HG03571 (cell line): ENCODE data around the gene EPHA2.

ENCODE experiments used
- ATAC-seq: cut with Tn5 transposase; IDR thresholded peaks from one replicate; pipeline ENCODE4 v1.9.1; 2021; ENCODE audit not compliant: unreplicated experiment

Gene EPHA2

GRCh38 chr1:16076031-16076864 is 79.6 kb downstream of the EPHA2 start:
- ATAC-seq = no peak

GRCh38 chr1:16075337-16076030 is 80.4 kb downstream of the EPHA2 start:
- no peak for ATAC-seq
